Activated naive CD8-positive, alpha-beta T cell treated with anti-CD3 and anti-CD28 coated beads for 36 hours (primary cell): ENCODE measurements around the gene SLC29A4. TPM values are rescaled to one million over a fixed set of nuclear protein-coding genes. Genes with fewer than 3 reads are reported as not detected.
"Not testable (repeated sequence)": the region's sequence is repeated elsewhere in the genome, so short reads cannot be mapped to it uniquely, and the experiment has no call there.

Source experiments
- DNase-seq: peaks from one replicate; pipeline ENCODE4 v3.0.0; 2021
- H3K27ac Mint-ChIP-seq: one replicate; pipeline ENCODE4 v1.8.0; 2022; ENCODE audit warnings: mild to moderate bottlenecking, moderate library complexity, mixed read lengths
- H3K27me3 Mint-ChIP-seq: one replicate; pipeline ENCODE4 v1.8.0; 2022; ENCODE audit warnings: mild to moderate bottlenecking, mixed read lengths
- H3K36me3 Mint-ChIP-seq: one replicate; pipeline ENCODE4 v1.8.0; 2021; ENCODE audit warnings: mild to moderate bottlenecking, mixed read lengths
- H3K4me1 Mint-ChIP-seq: one replicate; pipeline ENCODE4 v1.8.0; 2021; ENCODE audit warnings: mixed read lengths
- H3K4me3 Mint-ChIP-seq: one replicate; pipeline ENCODE4 v1.8.0; 2022; ENCODE audit warnings: mild to moderate bottlenecking, moderate library complexity, mixed read lengths
- H3K9me3 Mint-ChIP-seq: one replicate; pipeline ENCODE4 v1.8.0; 2022; ENCODE audit warnings: mixed read lengths
- total RNA-seq, 2 experiments: library from RNA; stranded (reverse); gene quantifications; one replicate each; pipeline ENCODE4 v1.2.3, GENCODE V29; 2021

The SLC29A4 gene
- total RNA-seq, 2 experiments from 2014 or later: 1.4 to 1.6 TPM

DNA sequence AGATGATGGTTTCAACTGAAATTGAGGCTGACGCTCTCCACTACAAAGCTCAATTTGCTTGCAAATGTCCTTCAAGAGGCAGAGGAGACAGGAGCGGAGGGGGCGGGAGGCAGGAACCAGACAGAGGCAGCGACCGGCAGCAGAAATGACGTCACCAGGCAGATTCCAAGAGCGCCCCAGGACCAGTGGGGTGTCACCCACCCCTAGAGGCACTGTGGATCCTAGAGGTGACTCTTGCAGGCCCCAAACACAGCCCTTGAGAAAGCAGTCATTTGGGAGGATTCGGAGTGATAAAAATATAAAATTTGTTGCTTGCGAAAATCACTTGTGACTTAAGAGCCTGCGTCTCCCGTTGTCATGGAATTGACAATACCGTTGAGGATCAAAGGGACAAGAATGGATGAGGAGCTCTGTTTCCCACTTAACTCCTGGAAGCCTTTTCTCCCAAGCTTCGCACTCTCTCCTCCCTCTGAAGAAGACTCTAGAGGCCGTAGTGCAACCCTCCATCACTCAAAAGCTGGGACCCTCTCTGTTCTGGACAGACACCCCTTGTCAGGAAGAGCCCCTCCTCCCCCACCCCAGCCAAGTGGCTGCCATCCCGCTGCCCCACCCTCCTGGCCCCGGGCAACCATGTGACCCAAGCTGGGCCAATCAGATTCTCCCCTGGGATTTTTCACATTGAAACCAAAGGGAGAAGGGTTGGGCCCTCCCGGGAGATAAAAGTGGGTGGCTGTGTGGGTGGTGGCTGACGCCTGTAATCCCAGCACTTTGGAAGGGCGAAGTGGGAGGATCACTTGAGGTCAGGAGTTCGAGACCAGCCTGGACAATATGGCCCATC is 16.3 kb upstream of the SLC29A4 start:
- H3K9me3 Mint-ChIP-seq: no peaks in the 10 kb centered on the region
- no peak overlapping the region for H3K27ac Mint-ChIP-seq
- H3K4me3 Mint-ChIP-seq: no peak overlapping the region
- no peak for DNase-seq
- no peaks in the 10 kb centered on the region for H3K36me3 Mint-ChIP-seq
- H3K4me1 Mint-ChIP-seq: no peaks in the 10 kb centered on the region
- no peaks in the 10 kb centered on the region for H3K27me3 Mint-ChIP-seq

DNA sequence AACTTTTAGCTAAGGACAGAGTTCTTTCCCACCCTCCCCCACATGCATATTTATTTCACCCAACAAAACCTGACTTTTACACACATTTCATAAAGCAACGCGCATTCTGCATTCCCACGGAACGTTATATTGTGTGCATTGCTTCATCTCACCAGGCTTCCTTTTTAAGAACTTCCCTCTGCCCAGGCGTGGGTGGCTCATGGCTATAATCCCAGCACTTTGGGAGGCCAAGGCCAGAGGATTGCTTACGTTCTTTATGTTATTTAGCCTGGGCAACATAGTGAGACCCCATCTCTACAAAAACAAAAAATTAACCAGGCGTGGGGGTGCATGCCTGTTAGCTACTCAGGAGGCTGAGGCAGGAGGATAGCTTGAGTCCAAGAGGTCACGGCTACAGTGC is 14.9 kb upstream of the SLC29A4 start:
- not testable (repeated sequence) for H3K27me3 Mint-ChIP-seq, H3K36me3 Mint-ChIP-seq, DNase-seq, H3K4me1 Mint-ChIP-seq, H3K9me3 Mint-ChIP-seq, H3K27ac Mint-ChIP-seq, H3K4me3 Mint-ChIP-seq

DNA sequence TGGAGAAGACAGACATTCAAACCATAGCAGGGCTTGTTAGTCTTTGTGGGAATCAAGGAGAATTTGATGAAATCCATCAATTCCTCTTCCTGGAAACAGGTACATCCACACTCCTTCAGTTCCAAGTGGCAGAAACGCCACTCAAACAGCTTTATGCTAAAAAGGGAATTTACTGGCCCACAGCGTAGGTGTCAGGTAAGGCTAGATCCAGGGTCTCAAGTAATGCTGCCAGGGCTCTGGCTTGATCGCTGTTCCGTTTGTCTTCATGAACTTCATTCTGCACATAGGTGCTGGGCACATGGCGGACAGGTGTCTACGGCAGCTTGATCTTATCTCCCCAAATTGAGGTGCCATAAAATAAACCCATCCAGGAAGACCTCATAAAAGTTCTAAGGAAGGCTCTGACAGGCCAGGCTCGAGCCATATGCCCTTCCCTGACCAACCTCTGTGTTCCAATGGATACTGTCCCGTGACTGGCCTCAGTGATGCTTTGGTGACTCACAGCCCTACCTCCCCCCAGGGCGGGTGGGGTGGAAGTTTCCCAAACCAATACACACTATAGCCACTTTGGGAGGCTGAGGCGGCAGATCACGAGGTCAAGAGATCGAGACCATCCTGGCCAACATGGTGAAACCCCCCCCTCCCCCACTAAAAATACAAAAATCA is 12.6 kb upstream of the SLC29A4 start:
- not testable (repeated sequence) for H3K36me3 Mint-ChIP-seq, H3K27ac Mint-ChIP-seq, H3K4me1 Mint-ChIP-seq, DNase-seq, H3K9me3 Mint-ChIP-seq, H3K4me3 Mint-ChIP-seq, H3K27me3 Mint-ChIP-seq

GRCh38 chr7:5270788-5271187 is 12.0 kb upstream of the SLC29A4 start:
- no peaks in the 10 kb centered on the region for H3K36me3 Mint-ChIP-seq
- H3K27me3 Mint-ChIP-seq: no peaks in the 10 kb centered on the region
- H3K4me3 Mint-ChIP-seq: no peak overlapping the region
- H3K9me3 Mint-ChIP-seq: no peaks in the 10 kb centered on the region
- H3K27ac Mint-ChIP-seq: no peak overlapping the region
- DNase-seq: no peak
- H3K4me1 Mint-ChIP-seq: no peaks in the 10 kb centered on the region

- H3K9me3 Mint-ChIP-seq, DNase-seq, H3K27me3 Mint-ChIP-seq, H3K4me1 Mint-ChIP-seq, H3K27ac Mint-ChIP-seq, H3K4me3 Mint-ChIP-seq, H3K36me3 Mint-ChIP-seq: not testable (repeated sequence)
Measured at GRCh38 chr7:5273831-5274405, 8.8 kb upstream of the SLC29A4 start.

DNA sequence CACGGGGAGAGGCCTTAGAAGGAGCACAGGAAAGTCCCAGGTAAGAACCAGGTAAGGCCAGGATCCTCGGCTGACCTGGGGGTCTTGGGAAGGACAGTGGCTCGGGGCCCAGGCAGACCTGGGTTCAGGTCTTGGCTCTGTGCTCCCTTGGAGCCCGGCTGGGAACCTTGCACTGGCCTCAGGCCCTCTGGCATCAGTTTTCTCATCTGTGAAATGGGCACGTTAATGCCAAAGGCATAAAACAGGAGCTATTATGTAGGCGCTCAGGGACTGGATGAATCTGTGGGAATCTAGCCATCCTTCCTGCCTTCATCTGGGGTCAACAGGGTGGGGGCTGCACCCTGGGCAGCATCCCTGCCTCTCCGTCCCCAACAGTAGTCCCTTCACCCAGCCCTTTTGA is 8.3 kb upstream of the SLC29A4 start:
- Mint-ChIP-seq H3K9me3 (no peaks in the 10 kb centered on the region), H3K4me3 (no peak overlapping the region), H3K4me1 (no peaks in the 10 kb centered on the region), H3K36me3 (no peaks in the 10 kb centered on the region), H3K27me3 (no peaks in the 10 kb centered on the region), H3K27ac (no peak overlapping the region)
- no peak for DNase-seq

DNA sequence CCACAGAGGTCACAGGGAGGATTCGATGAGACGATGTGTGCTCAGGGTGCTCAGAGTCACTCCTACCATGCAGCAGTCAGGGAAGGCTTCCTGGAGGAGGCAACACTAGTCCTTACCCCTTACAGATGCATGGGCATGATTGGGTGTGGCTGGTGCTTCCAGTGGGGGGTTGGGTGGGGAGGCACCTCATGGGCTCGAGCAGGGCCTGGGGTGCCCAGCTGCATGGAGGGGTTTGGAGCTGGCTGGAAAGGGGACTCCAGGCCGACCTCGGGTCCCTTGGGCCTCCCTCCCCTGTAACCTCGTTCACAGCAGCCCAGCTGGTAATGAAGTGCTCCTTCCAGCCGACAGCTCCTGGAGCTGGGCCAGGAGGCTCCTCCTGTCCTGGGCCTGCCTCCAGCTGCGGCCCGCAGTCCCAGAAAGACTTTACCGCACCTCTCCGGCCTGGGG is 7.7 kb upstream of the SLC29A4 start:
- H3K9me3 Mint-ChIP-seq: not testable (repeated sequence)

GRCh38 chr7:5275510-5275909 is 7.2 kb upstream of the SLC29A4 start:
- not testable (repeated sequence) for DNase-seq, H3K36me3 Mint-ChIP-seq, H3K27me3 Mint-ChIP-seq, H3K4me3 Mint-ChIP-seq, H3K4me1 Mint-ChIP-seq, H3K27ac Mint-ChIP-seq, H3K9me3 Mint-ChIP-seq

More for the DNA sequence above, 7.7 kb upstream of the SLC29A4 start:
- H3K27ac Mint-ChIP-seq, H3K27me3 Mint-ChIP-seq, H3K4me3 Mint-ChIP-seq, H3K4me1 Mint-ChIP-seq, DNase-seq, H3K36me3 Mint-ChIP-seq: not testable (repeated sequence)

- not testable (repeated sequence) for H3K27me3 Mint-ChIP-seq, DNase-seq, H3K36me3 Mint-ChIP-seq, H3K27ac Mint-ChIP-seq, H3K9me3 Mint-ChIP-seq, H3K4me3 Mint-ChIP-seq, H3K4me1 Mint-ChIP-seq
Measured at GRCh38 chr7:5276123-5276522, 6.6 kb upstream of the SLC29A4 start.

GRCh38 chr7:5276611-5277010 is 6.1 kb upstream of the SLC29A4 start:
- Mint-ChIP-seq H3K27ac (no peak overlapping the region), H3K4me3 (no peak overlapping the region), H3K36me3 (no peaks in the 10 kb centered on the region), H3K27me3 (no peaks in the 10 kb centered on the region), H3K9me3 (no peaks in the 10 kb centered on the region), H3K4me1 (no peaks in the 10 kb centered on the region)
- no peak for DNase-seq

GRCh38 chr7:5278766-5279165 is 4.0 kb upstream of the SLC29A4 start:
- no peaks in the 10 kb centered on the region for H3K36me3 Mint-ChIP-seq
- no peak overlapping the region for H3K4me3 Mint-ChIP-seq
- no peaks in the 10 kb centered on the region for H3K9me3 Mint-ChIP-seq
- peaks cover under 1% of the 10 kb centered on the region for H3K27me3 Mint-ChIP-seq
- no peak for DNase-seq
- no peak overlapping the region for H3K27ac Mint-ChIP-seq
- no peaks in the 10 kb centered on the region for H3K4me1 Mint-ChIP-seq

DNA sequence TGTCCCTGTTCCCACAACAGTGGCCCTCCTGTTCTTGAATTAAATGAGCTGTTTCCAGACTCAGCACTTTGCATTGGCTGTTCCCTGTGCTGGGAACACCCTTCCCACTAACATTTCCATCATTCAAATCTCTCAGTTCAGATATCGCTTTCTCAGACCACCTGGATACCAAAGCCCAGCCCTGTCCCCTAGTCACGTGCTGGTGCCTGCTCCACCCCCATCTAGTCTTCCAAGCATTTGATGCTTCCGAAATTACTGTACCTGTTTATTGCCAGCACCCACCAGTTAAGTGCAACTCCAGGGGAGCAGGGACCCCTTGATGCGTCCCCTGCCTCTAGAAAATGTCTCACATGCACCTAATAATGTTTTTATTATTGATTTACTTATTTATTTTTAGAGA is 3.0 kb upstream of the SLC29A4 start:
- H3K9me3 Mint-ChIP-seq: no peaks in the 10 kb centered on the region

GRCh38 chr7:5281598-5282500 is 894 bp upstream of the SLC29A4 start:
- not testable (repeated sequence) for H3K4me1 Mint-ChIP-seq, H3K9me3 Mint-ChIP-seq, H3K27ac Mint-ChIP-seq, H3K27me3 Mint-ChIP-seq, H3K36me3 Mint-ChIP-seq, H3K4me3 Mint-ChIP-seq, DNase-seq

More for the DNA sequence above, 3.0 kb upstream of the SLC29A4 start:
- DNase-seq: no peak
- Mint-ChIP-seq H3K27ac (no peak overlapping the region), H3K4me3 (no peak overlapping the region), H3K36me3 (no peaks in the 10 kb centered on the region), H3K4me1 (no peaks in the 10 kb centered on the region), H3K27me3 (peaks cover 8% of the 10 kb centered on the region)

DNA sequence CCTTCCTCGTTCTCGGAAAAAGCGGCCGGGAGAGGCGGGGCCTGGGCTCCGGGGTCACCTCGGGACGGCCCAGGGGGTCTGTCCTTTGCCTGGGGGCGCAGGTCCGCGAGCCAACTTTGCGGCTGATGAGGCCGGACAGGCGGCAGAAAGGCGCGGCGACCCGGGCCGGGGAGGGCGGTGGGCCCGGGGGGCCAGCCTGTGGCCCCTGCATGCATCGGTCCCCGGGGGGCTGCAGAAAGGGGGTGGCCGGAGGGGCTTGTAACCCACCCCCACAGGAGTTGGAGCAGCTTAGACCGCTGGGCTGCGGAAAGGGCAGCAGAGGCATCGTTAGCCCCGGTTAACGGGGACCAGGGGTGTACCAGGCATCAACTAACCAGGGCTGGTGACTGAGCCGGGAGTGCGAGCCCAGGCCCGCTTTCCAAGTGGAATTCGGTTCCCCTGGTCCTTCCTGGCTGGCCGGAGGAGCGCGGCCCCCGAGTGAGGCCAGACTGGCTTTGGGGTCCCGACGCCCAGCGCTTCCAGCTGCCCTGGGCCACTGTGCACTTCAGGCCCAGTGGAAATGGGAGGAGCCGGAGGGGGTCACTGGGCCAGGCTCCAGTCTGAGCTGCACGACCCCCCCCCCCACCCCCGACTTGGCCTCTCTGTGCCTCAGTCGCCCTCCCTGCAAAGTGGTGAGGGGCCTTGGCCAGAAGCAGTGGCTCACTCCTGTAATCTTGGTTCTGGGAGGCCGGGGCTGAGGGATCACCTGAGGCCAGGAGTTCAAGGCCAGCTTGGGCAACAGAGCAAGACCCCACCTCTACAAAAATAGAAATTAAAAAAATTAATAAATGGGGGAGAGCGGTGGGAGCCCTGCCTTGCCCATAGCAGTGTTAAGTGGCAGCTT is 919 bp downstream of the SLC29A4 start:
- H3K36me3 Mint-ChIP-seq: no peaks in the 10 kb centered on the region
- no peaks in the 10 kb centered on the region for H3K9me3 Mint-ChIP-seq
- no peak overlapping the region for H3K27ac Mint-ChIP-seq
- no peak overlapping the region for H3K4me3 Mint-ChIP-seq
- H3K27me3 Mint-ChIP-seq: peaks cover 8% of the 10 kb centered on the region
- no peaks in the 10 kb centered on the region for H3K4me1 Mint-ChIP-seq
- no peak for DNase-seq
